HG03039 (cell line): ENCODE results near the gene CMTM3.
"Not testable (repeated sequence)": the region's sequence is repeated elsewhere in the genome, so short reads cannot be mapped to it uniquely, and the experiment has no call there.

Experiments used
- ATAC-seq: cut with Tn5 transposase; IDR thresholded peaks from one replicate; pipeline ENCODE4 v1.9.1; 2021; ENCODE audit warnings: mild to moderate bottlenecking, moderate library complexity; ENCODE audit not compliant: unreplicated experiment

CMTM3 gene

GRCh38 chr16:66581246-66581952 lies 23.1 kb upstream of the CMTM3 start:
- no peak for ATAC-seq

- no peak for ATAC-seq
Observed at GRCh38 chr16:66585481-66586239, 18.8 kb upstream of the CMTM3 start.

- no peak for ATAC-seq
Observed at GRCh38 chr16:66587881-66588600, 16.5 kb upstream of the CMTM3 start.

DNA sequence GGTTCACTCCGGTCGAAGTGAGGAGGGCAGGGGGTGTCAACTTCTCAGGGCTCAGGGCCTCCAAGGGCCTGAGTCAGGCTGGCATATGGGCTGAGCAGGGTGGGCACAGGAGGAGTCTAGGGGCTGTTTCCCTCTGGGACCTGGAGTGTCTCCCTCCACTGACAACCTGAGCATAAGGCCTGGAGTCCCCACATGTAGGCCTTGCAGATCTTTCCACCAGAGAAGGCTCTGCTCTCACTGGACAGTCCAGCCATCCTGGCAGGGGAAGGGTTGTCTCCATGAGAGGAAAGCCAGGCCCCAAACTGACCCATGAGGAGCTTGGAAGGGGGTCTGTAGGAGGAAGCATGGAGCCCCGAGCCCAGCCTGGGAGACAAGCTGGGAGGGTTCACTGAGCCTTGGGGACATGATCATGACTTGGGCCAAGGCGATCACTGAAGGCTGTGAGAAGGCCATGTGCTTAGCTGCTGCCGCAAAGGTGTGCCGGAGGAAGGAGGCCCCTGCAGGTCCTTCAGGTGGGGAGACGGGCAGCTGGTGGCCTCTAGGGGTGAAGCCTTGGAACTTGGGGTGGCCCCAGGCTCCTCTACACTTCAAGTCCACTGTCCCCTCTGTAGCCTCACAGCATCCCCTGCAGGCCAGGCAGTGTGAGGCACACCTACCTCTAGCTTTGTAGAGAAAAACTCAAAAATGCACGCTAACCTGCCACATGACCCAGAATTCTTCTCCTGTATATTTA lies 15.4 kb upstream of the CMTM3 start:
- ATAC-seq = no peak

DNA sequence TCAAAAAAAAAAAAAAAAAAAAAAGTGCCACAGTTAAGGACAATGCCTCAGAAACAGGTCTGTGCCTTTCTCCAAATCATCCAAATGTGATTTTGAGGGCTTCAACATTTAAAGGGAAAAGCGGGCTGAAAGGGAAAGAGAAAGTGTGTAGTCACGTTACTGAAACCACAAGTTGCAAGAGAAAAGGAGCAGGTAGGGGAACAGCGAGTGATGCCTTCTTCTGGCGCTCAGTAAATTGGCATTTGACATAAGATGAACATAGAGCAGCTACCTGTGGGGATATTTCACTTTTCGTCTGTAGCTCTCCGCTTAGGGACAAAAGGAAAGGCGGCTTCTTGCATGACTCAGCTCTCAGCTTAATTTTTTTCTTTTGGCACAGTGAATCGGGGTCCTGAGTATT lies 14.2 kb upstream of the CMTM3 start:
- no peak for ATAC-seq

DNA sequence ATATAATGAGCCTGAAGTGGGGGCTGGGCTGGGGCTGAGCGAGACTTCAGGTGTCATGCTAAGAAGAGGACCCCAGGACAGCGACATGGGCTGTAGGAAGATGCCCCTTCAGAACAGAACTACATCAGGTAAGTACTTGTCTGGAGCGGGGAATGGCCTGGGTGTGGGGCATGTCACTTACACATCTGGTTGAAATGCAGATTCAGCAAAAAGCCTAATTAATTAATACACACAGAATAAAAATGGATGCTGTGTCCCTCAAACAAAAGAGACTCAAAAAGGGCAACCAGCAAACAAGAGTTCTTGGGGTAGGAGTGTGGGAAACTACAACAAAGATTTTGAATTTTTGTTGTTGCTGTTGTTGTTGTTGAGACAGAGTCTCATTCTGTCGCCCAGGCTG lies 13.5 kb upstream of the CMTM3 start:
- ATAC-seq = no peak

GRCh38 chr16:66592241-66592640 lies 12.3 kb upstream of the CMTM3 start:
- no peak for ATAC-seq

GRCh38 chr16:66592814-66593213 lies 11.7 kb upstream of the CMTM3 start:
- no peak for ATAC-seq

DNA sequence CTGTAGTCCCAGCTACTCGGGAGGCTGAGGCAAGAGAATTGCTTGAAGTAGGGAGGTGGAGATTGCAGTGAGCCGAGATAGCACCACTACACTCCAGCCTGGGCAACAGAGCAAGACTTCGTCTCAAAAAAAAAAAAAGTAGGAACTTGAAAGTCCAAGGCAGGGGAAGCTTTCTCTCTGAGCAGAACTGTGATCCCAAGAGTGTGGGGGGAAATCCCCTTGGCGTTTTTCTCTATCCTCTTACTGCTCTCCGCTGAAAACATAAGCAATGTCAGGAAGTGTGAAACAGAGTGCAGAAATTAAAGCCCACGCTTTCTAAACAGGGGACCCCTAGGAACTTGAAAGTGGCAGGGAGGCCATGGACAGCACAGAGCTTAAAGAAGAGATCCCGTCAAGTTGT lies 9.8 kb upstream of the CMTM3 start:
- ATAC-seq = no peak

DNA sequence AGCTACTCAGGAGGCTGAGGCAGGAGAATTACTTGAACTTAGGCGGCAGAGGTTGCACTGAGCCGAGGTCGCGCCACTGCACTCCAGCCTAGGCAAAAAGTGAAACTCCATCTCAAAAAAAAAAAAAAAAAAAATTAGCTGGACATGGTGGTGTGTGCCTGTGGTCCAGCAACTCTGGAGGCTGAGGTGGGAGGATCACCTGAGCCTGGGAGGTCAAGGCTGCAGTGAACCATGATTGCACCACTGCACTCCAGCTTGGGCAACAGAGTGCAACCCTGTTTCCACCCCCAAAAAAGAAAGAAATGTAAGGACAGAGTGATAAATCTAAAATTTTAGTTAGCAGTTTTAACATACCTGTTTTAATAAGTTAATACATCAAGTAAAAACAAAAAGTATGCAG lies 7.9 kb upstream of the CMTM3 start:
- ATAC-seq = not testable (repeated sequence)

DNA sequence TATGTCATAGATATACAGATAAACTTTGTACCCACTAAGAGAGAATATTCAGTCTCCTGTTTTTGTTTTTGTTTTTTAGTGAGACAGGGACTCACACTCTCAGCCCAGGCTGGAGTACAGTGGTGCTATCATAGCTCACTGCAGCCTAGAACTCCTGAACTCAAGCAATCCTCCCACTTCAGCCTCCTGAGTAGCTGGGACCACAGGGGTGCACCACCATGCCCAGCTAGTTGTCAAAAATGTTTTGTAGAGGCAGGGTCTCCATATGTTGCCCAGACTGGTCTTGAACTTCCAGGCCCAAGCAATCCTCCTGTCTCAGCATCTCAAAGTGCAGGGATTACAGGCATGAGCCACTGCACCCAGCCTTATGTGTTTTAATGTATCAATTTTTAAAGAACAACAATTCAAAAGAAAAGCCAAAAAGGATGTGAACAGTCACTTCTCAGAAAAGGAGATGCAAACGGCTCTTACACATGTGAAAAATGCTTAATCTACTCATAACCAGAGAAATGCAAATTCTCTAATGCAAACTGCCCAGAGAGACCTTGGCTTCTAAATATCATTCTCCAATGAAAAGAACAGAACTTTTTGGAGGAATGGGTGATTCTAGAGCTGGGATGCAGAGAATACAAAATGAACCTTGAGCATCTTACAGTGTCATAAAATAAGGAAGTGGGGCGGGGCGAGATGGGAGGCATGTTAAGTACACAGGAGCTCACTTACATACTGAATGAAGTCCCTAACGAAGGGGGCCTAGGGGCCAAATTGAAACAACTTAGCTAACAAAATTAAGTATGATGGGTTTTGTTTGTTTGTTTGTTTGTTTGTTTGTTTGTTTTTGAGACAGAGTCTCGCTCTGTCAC lies 7.3 kb upstream of the CMTM3 start:
- no peak for ATAC-seq

DNA sequence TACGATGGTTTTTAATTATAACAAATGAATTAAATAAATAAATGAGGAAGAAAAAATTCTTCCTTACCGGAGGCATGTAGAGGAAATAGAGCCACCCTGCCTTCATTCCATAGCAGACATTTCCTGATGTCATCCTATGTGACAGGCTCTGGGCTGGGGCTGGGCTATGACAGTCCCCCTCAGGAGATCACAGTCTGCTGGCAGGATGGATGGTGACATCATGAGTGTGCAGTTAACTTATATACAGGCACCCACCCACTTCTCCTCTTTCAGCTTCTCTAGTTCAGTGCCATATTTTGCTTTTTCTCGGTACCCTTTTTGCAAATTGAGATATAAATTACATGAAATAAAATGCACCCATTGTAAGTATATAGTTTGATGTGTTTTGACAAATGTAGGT lies 6.4 kb upstream of the CMTM3 start:
- no peak for ATAC-seq

DNA sequence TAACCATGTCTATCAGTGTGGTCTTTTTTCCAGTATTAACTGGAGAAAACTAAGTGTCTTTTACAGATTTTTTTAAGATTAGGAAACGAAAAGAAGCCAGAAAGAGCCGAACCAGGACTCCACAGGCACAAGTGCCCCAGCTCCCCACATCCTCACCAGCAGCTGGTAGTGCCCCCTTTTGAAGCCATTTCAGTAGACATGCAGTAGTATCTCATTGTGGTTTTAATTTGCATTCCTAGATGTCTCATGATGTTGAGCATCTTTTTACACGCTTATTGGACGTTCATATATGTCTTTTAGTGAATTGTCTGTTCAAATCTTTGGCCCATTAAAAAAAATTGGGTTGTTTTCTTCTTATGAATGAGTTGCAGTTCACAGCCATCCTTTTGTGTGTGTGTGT lies 4.8 kb upstream of the CMTM3 start:
- no peak for ATAC-seq

GRCh38 chr16:66600477-66600876 lies 4.0 kb upstream of the CMTM3 start:
- no peak for ATAC-seq

DNA sequence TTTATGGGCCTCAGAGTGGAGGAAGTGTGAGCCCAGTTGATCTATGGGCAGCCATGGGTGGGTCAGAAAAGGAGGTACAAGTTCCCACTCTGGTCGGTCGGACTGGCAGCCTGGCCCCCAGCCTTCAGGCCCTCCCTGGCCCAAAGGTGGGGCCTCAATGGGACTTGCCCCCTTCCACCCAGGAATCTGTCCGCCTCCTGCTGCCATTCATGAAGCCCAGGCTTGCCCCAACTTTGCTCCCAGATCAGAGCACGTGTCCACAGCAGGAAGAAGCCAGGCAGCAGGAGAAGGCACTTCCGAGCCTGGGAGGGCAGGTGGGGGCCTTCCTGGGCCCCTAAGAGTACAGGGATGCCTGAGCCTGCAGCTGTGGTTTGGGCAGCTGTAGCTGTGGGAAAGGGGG lies 3.0 kb upstream of the CMTM3 start:
- no peak for ATAC-seq

GRCh38 chr16:66603537-66604375 lies 748 bp upstream of the CMTM3 start:
- ATAC-seq = no peak

DNA sequence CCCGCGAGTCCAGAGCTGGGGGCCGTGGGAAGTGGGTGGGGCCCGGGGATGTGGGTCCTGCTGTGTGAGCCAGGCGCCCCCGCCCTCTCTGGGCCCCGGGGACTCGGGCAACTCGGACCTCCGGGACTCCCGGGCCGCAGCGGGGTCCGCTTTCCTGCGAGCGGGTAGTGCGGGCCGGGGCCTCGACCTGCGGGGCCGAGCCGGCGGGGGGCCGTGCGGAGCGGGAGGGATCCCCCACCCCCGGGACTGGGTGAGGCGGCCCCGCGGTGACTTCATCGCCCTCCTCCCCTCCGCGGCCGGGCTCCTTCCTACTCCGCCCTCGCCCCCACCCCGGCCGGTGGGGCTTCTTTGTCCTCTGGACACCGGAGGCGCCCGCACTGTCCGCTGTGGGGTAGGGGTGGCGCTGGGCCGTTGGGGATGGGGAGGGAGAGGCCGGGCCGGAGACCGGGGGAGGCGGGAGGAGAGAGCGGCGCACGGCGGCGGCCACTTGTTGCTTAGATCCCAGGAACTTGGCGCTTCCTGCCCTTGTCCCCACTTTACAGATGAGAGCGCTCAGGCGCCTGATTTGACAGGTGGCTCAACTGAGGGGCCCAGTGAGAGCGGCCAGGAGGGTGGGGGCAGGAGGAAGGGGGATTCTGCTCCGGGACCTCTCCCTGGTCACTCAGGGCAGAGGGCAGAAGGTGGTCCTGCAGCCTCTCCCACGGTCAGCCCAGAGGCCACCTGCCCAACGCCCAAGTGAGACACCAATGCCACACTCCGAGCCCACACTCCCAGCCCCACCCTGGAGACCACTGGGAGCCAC lies 874 bp downstream of the CMTM3 start:
- peak; percentile 8 for ATAC-seq

DNA sequence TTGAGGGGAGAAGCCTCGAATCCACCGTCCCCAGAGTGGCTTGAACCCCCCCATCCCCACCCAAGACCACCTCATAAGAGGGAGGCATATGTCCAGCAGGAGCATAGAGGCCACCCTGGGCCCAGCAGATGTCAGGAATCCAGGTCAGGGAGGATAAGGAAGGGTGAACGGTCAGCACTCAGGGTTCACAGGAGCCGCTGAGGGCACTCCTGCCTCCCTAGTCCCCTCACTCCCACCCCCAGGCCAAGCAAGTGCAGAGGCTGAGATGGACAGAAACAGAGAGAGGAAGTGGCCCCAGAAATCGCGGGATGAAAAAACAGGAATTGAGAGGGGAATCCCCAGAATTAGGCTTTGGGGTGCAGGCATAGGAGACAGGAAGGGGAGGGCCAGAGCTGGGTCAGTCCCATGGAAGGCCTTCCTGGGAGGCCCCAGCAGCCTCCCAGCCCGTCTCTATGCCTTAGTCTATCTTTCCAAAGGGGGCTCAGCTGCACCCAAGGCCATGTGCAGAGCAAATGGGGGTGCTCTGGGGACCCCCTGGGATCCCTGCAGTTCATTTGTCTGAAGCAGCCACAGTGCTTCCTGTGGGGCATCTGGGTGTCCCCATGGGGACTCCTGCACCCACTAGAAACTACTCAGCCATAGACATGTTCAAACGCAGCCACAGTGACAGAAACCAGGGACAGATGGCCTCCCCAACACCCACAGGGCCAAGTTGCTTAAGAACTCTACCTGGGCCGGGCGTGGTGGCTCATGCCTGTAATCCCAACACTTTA lies 1.7 kb downstream of the CMTM3 start:
- no peak for ATAC-seq
